GM06990 (cell line): ENCODE data around the gene LRRC7.

Source experiments
- DNase-seq: peaks from one replicate; pipeline ENCODE4 v3.0.0-alpha.2; 2011; ENCODE audit not compliant: insufficient read length; ENCODE audit errors: extremely low read depth
- H3K27me3 ChIP-seq: replicated peaks from 2 replicates; pipeline ENCODE4 v1.6.0; 2011; ENCODE audit warnings: low read length; ENCODE audit not compliant: control insufficient read depth, insufficient read depth
- H3K36me3 ChIP-seq: 2 replicates; pipeline ENCODE4 v1.5.1; 2011; ENCODE audit warnings: low read length; ENCODE audit not compliant: control insufficient read depth, insufficient read depth
- H3K4me3 ChIP-seq: replicated peaks from 2 replicates; pipeline ENCODE4 v1.5.1; 2011; ENCODE audit warnings: low read depth, mild to moderate bottlenecking, control low read depth, low read length
- TF ChIP-seq, protein P1 (sequence below): IDR thresholded peaks from 2 replicates; pipeline ENCODE4 v1.5.1; 2011; ENCODE audit warnings: low read length, control low read depth, mild to moderate bottlenecking, inconsistent platforms; ENCODE audit not compliant: insufficient read depth, poor library complexity, severe bottlenecking

The LRRC7 gene

GRCh38 chr1:70101231-70101630 is 533.5 kb downstream of the LRRC7 start:
- H3K4me3 ChIP-seq: no peak overlapping the region
- H3K27me3 ChIP-seq: no peaks in the 10 kb centered on the region
- TF ChIP-seq, protein P1, sequence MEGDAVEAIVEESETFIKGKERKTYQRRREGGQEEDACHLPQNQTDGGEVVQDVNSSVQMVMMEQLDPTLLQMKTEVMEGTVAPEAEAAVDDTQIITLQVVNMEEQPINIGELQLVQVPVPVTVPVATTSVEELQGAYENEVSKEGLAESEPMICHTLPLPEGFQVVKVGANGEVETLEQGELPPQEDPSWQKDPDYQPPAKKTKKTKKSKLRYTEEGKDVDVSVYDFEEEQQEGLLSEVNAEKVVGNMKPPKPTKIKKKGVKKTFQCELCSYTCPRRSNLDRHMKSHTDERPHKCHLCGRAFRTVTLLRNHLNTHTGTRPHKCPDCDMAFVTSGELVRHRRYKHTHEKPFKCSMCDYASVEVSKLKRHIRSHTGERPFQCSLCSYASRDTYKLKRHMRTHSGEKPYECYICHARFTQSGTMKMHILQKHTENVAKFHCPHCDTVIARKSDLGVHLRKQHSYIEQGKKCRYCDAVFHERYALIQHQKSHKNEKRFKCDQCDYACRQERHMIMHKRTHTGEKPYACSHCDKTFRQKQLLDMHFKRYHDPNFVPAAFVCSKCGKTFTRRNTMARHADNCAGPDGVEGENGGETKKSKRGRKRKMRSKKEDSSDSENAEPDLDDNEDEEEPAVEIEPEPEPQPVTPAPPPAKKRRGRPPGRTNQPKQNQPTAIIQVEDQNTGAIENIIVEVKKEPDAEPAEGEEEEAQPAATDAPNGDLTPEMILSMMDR: no peak
- no peak for DNase-seq
- no peaks in the 10 kb centered on the region for H3K36me3 ChIP-seq

- TF ChIP-seq, protein P1: no peak
- DNase-seq: no peak
- no peaks in the 10 kb centered on the region for H3K27me3 ChIP-seq
- no peaks in the 10 kb centered on the region for H3K36me3 ChIP-seq
- no peak overlapping the region for H3K4me3 ChIP-seq
These were observed 534.1 kb downstream of the LRRC7 start for GRCh38 chr1:70101774-70102173.

DNA sequence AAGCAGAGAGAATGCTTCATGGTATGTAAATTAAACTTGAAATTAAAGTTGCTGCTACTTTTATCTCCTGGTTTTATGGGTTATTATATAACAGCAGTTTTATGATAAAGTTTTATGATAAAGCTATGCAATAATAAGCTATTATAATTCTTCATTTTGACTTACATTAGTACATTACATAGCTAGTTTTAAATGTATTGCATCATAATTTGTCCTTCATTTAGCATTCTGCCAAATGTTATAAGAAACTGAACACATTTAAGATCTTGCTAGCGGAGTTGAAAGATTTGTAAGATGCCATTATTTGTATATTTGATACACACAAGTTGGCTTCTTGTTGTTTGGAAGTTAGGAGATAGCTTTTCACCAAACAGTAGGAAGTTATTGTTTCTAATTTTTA is 536.0 kb downstream of the LRRC7 start:
- H3K4me3 ChIP-seq: no peak overlapping the region
- H3K36me3 ChIP-seq: no peaks in the 10 kb centered on the region
- H3K27me3 ChIP-seq: no peaks in the 10 kb centered on the region
- no peak for DNase-seq
- TF ChIP-seq, protein P1: no peak

DNA sequence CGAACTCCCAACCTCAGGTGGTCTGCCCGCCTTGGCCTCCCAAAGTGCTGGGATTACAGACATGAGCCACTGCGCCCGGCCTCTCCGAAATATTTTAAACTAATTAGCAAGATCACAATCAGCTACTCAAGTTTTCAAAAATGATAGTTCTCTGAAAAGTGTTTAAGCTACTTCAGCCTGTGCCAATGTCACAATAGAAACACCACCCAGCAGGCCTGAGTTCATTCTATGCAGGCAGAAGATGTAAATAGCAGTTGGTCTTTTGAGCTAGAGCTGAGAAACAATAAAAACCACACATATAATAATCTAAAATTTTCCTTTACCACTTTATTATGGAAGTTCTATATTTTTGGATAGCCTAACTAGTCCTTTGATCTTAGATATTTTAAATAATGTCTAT is 541.5 kb downstream of the LRRC7 start:
- TF ChIP-seq, protein P1: no peak
- Histone ChIP-seq H3K4me3 (no peak overlapping the region), H3K36me3 (no peaks in the 10 kb centered on the region), H3K27me3 (no peaks in the 10 kb centered on the region)
- no peak for DNase-seq

DNA sequence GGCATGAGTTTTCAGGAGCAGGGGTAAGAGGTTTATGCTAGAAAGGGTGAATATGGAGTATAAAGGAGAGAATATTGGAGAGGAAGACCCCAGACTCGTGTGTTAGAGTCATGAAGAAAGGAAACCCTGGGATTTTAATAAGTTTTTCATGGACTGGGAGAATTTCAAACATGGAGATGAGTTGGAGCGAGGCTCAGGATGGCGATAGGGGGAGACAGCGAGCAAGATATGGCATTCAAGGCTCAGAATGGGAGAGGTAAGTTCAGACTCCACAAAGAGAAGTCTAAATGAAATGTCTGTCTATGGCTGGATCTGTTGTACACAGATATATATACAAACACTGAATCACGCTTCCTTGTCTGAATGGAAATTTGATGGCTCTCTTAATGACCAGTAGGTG is 545.1 kb downstream of the LRRC7 start:
- no peak overlapping the region for H3K4me3 ChIP-seq
- H3K36me3 ChIP-seq: no peaks in the 10 kb centered on the region
- no peaks in the 10 kb centered on the region for H3K27me3 ChIP-seq
- TF ChIP-seq, protein P1: peak; percentile 42
- no peak for DNase-seq

GRCh38 chr1:70115315-70115714 is 547.6 kb downstream of the LRRC7 start:
- Histone ChIP-seq H3K27me3 (no peaks in the 10 kb centered on the region), H3K36me3 (no peaks in the 10 kb centered on the region), H3K4me3 (no peak overlapping the region)
- DNase-seq: no peak
- TF ChIP-seq, protein P1: no peak
